HepG2 (cell line): Measurements from ENCODE around the gene POLN. TPM values are rescaled to one million over a fixed set of nuclear protein-coding genes. Genes with fewer than 3 reads are reported as not detected.

Source experiments
- BRF2 ChIP-seq: sonication (generic); formaldehyde crosslinking; IDR thresholded peaks from 2 replicates; pipeline ENCODE4 v1.8.1; 2022; ENCODE audit warnings: mild to moderate bottlenecking, missing genetic modification reagents
- CEBPZ ChIP-seq: IDR thresholded peaks from 2 replicates; pipeline ENCODE4 v1.6.1; 2012; ENCODE audit warnings: low read length, improper control_type of control experiment
- FOXJ3 ChIP-seq: sonication (generic); formaldehyde crosslinking; IDR thresholded peaks from 2 replicates; pipeline ENCODE4 v1.4.0; 2020; ENCODE audit warnings: missing genetic modification reagents, mild to moderate bottlenecking, borderline replicate concordance
- SCMH1 ChIP-seq: sonication (generic); formaldehyde crosslinking; IDR thresholded peaks from 2 replicates; pipeline ENCODE4 v1.9.0; 2021; ENCODE audit warnings: missing genetic modification reagents, mild to moderate bottlenecking, borderline replicate concordance
- SIX1 ChIP-seq: sonication (generic); formaldehyde crosslinking; IDR thresholded peaks from 2 replicates; pipeline ENCODE4 v1.4.0; 2020; ENCODE audit warnings: missing genetic modification reagents, borderline replicate concordance
- SMAD1 ChIP-seq: sonication (generic); formaldehyde crosslinking; IDR thresholded peaks from 2 replicates; pipeline ENCODE4 v1.4.0; 2020; ENCODE audit warnings: missing genetic modification reagents, low read depth, mild to moderate bottlenecking, borderline replicate concordance
- ZNF34 ChIP-seq: sonication (generic); formaldehyde crosslinking; IDR thresholded peaks from 2 replicates; pipeline ENCODE4 v1.4.0; 2020; ENCODE audit warnings: mild to moderate bottlenecking, missing genetic modification reagents, borderline replicate concordance
- ZNF460 ChIP-seq: sonication (generic); formaldehyde crosslinking; IDR thresholded peaks from 2 replicates; pipeline ENCODE4 v1.5.1; 2020; ENCODE audit warnings: missing genetic modification reagents, mild to moderate bottlenecking, borderline replicate concordance
- ZNF572 ChIP-seq: sonication (generic); formaldehyde crosslinking; IDR thresholded peaks from 2 replicates; pipeline ENCODE4 v1.5.1; 2020; ENCODE audit warnings: mild to moderate bottlenecking, missing genetic modification reagents
- ZNF749 ChIP-seq: sonication (generic); formaldehyde crosslinking; IDR thresholded peaks from 2 replicates; pipeline ENCODE4 v1.8.0; 2022; ENCODE audit warnings: mild to moderate bottlenecking, missing genetic modification reagents, moderate library complexity, borderline replicate concordance
- polyA plus RNA-seq, 8 experiments: library from polyadenylated mRNA; depleted of rRNA in 3 of 8; stranded (reverse) in 7 of 8; unstranded in 1 of 8; fragments of >200 nt; fragmentation: Illumina TruSeq in 4 of 8; extraction: Trizol in 4 of 8; gene quantifications; 2 replicates each; pipeline versions ENCODE4 v1.2.1 to v1.2.3, GENCODE V29; 2011 to 2016; ENCODE audit warnings: low read depth in 4 of 8, missing spikeins in 1 of 8, mixed read lengths in 1 of 8; ENCODE audit not compliant: insufficient read depth in 1 of 8
- total RNA-seq, 5 experiments: library from RNA; depleted of rRNA; stranded (reverse); fragments of >200 nt; fragmentation: Illumina TruSeq; extraction: Trizol; gene quantifications; 2 replicates each; pipeline ENCODE4 v1.2.3, GENCODE V29; 2016; ENCODE audit warnings: low read depth in 1 of 5
- TF ChIP-seq, protein P1 (sequence below): sonication (generic); formaldehyde crosslinking; IDR thresholded peaks from one replicate; pipeline ENCODE4 v1.5.1; 2020; ENCODE audit warnings: mild to moderate bottlenecking, missing genetic modification reagents; ENCODE audit errors: not compliant biosample characterization

POLN gene
- total and polyA plus RNA-seq, 2 of the 13 experiments (the other 11 are each of a cell fraction or from before 2014, with no cell fraction given): 0.93 to 1.5 TPM

DNA sequence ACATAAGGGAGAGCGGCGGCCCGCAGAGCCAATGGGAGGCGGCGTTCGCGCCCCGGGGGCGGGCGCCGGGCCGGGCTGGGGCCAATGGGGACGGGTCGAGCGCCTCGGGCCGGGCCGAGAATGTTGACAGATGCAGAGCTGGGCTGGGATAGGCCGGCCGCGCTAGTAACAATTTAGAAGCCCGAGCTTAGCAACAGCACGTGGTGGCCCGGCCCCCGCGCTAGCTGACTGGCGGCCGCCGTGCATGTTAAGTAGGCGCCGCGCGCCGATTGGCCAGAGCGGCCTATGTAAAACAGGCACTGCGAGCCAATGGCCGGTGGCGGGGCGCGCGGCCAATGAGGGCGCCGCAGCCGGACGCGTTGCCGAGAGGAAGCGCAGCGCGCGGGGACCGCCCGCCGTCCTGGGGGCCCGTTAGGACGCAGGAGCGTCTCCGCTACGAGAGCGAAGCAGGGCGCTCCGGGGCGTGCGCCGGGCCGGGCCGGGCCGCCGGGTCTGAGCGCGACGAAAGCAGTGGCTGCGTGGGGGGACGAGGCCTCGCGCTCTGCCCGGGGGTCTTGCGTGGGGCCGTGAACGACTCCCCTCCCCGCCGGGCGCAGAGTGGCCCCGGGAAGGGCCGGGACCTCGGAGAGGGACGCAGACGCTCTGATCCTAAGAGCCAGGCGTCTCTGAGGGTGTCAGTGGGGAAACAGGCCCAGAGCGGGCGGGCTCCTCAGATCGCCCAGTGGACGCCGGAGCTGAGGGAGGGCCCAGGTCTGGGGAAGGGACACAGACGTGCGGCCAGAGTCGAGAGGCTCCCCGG is 20.4 kb upstream of the POLN start (continued):
- TF ChIP-seq CEBPZ (no peak), SCMH1 (no peak), ZNF460 (CRISPR knock-in tag) (no peak), ZNF34 (CRISPR knock-in tag) (no peak), ZNF749 (peak; percentile 92), SMAD1 (CRISPR knock-in tag) (no peak), SIX1 (no peak), BRF2 (CRISPR knock-in tag) (peak; percentile 65), ZNF572 (no peak), FOXJ3 (no peak)
- TF ChIP-seq, protein P1, sequence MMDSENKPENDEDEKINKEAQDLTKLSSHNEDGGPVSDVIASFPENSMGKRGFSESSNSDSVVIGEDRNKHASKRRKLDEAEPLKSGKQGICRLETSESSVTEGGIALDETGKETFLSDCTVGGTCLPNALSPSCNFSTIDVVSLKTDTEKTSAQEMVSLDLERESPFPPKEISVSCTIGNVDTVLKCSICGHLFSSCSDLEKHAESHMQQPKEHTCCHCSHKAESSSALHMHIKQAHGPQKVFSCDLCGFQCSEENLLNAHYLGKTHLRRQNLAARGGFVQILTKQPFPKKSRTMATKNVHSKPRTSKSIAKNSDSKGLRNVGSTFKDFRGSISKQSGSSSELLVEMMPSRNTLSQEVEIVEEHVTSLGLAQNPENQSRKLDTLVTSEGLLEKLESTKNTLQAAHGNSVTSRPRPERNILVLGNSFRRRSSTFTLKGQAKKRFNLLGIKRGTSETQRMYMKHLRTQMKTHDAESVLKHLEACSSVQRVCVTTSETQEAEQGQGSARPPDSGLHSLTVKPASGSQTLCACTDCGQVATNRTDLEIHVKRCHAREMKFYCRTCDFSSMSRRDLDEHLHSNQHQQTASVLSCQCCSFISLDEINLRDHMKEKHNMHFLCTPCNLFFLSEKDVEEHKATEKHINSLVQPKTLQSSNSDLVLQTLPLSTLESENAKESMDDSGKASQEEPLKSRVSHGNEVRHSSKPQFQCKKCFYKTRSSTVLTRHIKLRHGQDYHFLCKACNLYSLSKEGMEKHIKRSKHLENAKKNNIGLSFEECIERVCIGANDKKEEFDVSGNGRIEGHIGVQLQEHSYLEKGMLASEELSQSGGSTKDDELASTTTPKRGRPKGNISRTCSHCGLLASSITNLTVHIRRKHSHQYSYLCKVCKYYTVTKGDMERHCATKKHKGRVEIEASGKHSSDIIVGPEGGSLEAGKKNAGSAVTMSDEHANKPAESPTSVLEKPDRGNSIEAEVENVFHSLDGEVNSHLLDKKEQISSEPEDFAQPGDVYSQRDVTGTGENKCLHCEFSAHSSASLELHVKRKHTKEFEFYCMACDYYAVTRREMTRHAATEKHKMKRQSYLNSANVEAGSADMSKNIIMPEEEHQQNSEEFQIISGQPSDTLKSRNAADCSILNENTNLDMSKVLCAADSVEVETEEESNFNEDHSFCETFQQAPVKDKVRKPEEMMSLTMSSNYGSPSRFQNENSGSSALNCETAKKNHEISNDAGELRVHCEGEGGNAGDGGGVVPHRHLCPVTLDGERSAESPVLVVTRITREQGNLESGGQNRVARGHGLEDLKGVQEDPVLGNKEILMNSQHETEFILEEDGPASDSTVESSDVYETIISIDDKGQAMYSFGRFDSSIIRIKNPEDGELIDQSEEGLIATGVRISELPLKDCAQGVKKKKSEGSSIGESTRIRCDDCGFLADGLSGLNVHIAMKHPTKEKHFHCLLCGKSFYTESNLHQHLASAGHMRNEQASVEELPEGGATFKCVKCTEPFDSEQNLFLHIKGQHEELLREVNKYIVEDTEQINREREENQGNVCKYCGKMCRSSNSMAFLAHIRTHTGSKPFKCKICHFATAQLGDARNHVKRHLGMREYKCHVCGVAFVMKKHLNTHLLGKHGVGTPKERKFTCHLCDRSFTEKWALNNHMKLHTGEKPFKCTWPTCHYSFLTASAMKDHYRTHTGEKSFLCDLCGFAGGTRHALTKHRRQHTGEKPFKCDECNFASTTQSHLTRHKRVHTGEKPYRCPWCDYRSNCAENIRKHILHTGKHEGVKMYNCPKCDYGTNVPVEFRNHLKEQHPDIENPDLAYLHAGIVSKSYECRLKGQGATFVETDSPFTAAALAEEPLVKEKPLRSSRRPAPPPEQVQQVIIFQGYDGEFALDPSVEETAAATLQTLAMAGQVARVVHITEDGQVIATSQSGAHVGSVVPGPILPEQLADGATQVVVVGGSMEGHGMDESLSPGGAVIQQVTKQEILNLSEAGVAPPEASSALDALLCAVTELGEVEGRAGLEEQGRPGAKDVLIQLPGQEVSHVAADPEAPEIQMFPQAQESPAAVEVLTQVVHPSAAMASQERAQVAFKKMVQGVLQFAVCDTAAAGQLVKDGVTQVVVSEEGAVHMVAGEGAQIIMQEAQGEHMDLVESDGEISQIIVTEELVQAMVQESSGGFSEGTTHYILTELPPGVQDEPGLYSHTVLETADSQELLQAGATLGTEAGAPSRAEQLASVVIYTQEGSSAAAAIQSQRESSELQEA: no peak
